IMR-90 (cell line): ENCODE results near the gene ZNF747. TPM values are rescaled to one million over a fixed set of nuclear protein-coding genes. Genes with fewer than 3 reads are reported as not detected.

Experiments
- ATAC-seq: fragments of 200-7000 bp; cut with Tn5 transposase; 2 replicates; pipeline ENCODE4 v1.9.1; 2020; ENCODE audit warnings: low read depth, mild to moderate bottlenecking, moderate library complexity
- BruUV-seq: library from RNA; stranded (reverse); fragments of 400-500 nt; replicated peaks from 2 replicates; lab custom pipeline; 2021; lab: Mats Ljungman, UMichigan
- CTCF ChIA-PET: fragments of 300-600 bp; formaldehyde crosslinking; extraction: SDS; loops from one replicate; lab custom pipeline; 2021; ENCODE audit warnings: antibody characterized with exemption; lab: Yijun Ruan, JAX
- POLR2A ChIA-PET: fragments of 300-600 bp; sonication (Branson Sonifier 250); formaldehyde crosslinking; loops from one replicate; lab custom pipeline; 2022; ENCODE audit warnings: antibody characterized with exemption; ENCODE audit not compliant: unreplicated experiment; lab: Charles Lee
- DNase-seq: peaks from one replicate; pipeline ENCODE4 v3.0.0; 2013
- H2AFZ ChIP-seq: replicated peaks from 2 replicates; pipeline ENCODE3; 2013; ENCODE audit warnings: low read length, mild to moderate bottlenecking; ENCODE audit not compliant: poor library complexity
- H2AK5ac ChIP-seq: 2 replicates; pipeline ENCODE4 v1.6.1; 2013; ENCODE audit warnings: low read depth, low read length, inconsistent platforms
- H2AK9ac ChIP-seq: replicated peaks from 2 replicates; pipeline ENCODE3; 2013; ENCODE audit warnings: mild to moderate bottlenecking, low read depth, low read length, moderate library complexity; ENCODE audit not compliant: poor library complexity
- H2BK120ac ChIP-seq: 2 replicates; pipeline ENCODE4 v1.6.1; 2013; ENCODE audit warnings: low read depth, low read length, inconsistent platforms
- H2BK15ac ChIP-seq: 3 replicates; pipeline ENCODE4 v1.6.1; 2013; ENCODE audit warnings: low read depth, low read length, inconsistent platforms
- H2BK20ac ChIP-seq: 2 replicates; pipeline ENCODE4 v1.6.1; 2013; ENCODE audit warnings: low read depth, mild to moderate bottlenecking, inconsistent platforms, low read length, moderate library complexity
- H2BK5ac ChIP-seq: 2 replicates; pipeline ENCODE4 v1.6.1; 2013; ENCODE audit warnings: mild to moderate bottlenecking, low read depth, low read length, inconsistent platforms; ENCODE audit not compliant: poor library complexity, severe bottlenecking
- H3K14ac ChIP-seq: replicated peaks from 2 replicates; pipeline ENCODE4 v1.6.1; 2013; ENCODE audit warnings: low read depth, low read length, inconsistent platforms
- H3K18ac ChIP-seq: 2 replicates; pipeline ENCODE4 v1.6.1; 2013; ENCODE audit warnings: low read depth, low read length, control low read depth
- H3K23ac ChIP-seq: 2 replicates; pipeline ENCODE4 v1.6.1; 2013; ENCODE audit warnings: low read depth, low read length, inconsistent platforms
- H3K27ac ChIP-seq: 2 replicates; pipeline ENCODE4 v1.5.1; 2013; ENCODE audit warnings: mild to moderate bottlenecking, control low read depth, low read length; ENCODE audit not compliant: insufficient read depth
- H3K27me3 ChIP-seq: 2 replicates; pipeline ENCODE4 v1.6.1; 2013; ENCODE audit warnings: low read length; ENCODE audit not compliant: control insufficient read depth, insufficient read depth
- H3K36me3 ChIP-seq: 2 replicates; pipeline ENCODE4 v1.6.1; 2013; ENCODE audit warnings: low read length, mixed read lengths; ENCODE audit not compliant: control insufficient read depth, insufficient read depth
- H3K4ac ChIP-seq: 2 replicates; pipeline ENCODE4 v1.6.1; 2013; ENCODE audit warnings: low read depth, low read length, inconsistent platforms
- H3K4me1 ChIP-seq: 2 replicates; pipeline ENCODE4 v1.6.1; 2013; ENCODE audit warnings: low read length, mixed read lengths; ENCODE audit not compliant: control insufficient read depth, insufficient read depth
- H3K4me2 ChIP-seq: 2 replicates; pipeline ENCODE4 v1.6.1; 2013; ENCODE audit warnings: low read depth, mild to moderate bottlenecking, control low read depth, low read length, moderate library complexity
- H3K4me3 ChIP-seq: 2 replicates; pipeline ENCODE4 v1.5.1; 2013; ENCODE audit warnings: low read depth, mild to moderate bottlenecking, control low read depth, low read length, moderate library complexity; ENCODE audit not compliant: insufficient read depth
- H3K56ac ChIP-seq: 2 replicates; pipeline ENCODE4 v1.6.1; 2013; ENCODE audit warnings: low read length, inconsistent platforms; ENCODE audit not compliant: insufficient read depth; ENCODE audit errors: extremely low read depth
- H3K79me1 ChIP-seq, 2 experiments: 2 replicates each; pipeline ENCODE4 v1.6.1; 2013; ENCODE audit warnings: low read length in 2 of 2, inconsistent platforms in 1 of 2, low read depth in 1 of 2
- H3K9ac ChIP-seq: 2 replicates; pipeline ENCODE4 v1.6.1; 2013; ENCODE audit warnings: low read depth, low read length, control low read depth
- H3K9me1 ChIP-seq: 2 replicates; pipeline ENCODE4 v1.6.1; 2013; ENCODE audit warnings: low read length, inconsistent platforms; ENCODE audit not compliant: insufficient read depth
- H3K9me3 ChIP-seq: 2 replicates; pipeline ENCODE4 v1.6.1; 2013; ENCODE audit warnings: low read length; ENCODE audit not compliant: control insufficient read depth, insufficient read depth
- H4K20me1 ChIP-seq: 2 replicates; pipeline ENCODE4 v1.6.1; 2013; ENCODE audit warnings: low read length, inconsistent platforms; ENCODE audit not compliant: insufficient read depth
- H4K5ac ChIP-seq: 2 replicates; pipeline ENCODE4 v1.6.1; 2013; ENCODE audit warnings: mild to moderate bottlenecking, low read depth, low read length, control low read depth
- H4K8ac ChIP-seq, 2 experiments: 2 replicates each; pipeline ENCODE4 v1.6.1; 2013; ENCODE audit warnings: low read depth in 2 of 2, low read length in 2 of 2, control low read depth in 1 of 2, inconsistent platforms in 1 of 2
- H4K91ac ChIP-seq: 2 replicates; pipeline ENCODE4 v1.6.1; 2013; ENCODE audit warnings: low read depth, low read length, inconsistent platforms; ENCODE audit not compliant: insufficient read depth
- CEBPB ChIP-seq: IDR thresholded peaks from 2 replicates; pipeline ENCODE4 v1.6.1; 2012; ENCODE audit warnings: low read depth, low read length, improper control_type of control experiment
- CTCF ChIP-seq: conservative IDR thresholded peaks from 2 replicates; pipeline ENCODE4 v1.5.1; 2012; ENCODE audit warnings: mild to moderate bottlenecking, low read depth, low read length, improper control_type of control experiment
- MXI1 ChIP-seq: IDR thresholded peaks from 2 replicates; pipeline ENCODE4 v1.6.1; 2012; ENCODE audit warnings: low read depth, mild to moderate bottlenecking, low read length, moderate library complexity, borderline replicate concordance
- NFE2L2 ChIP-seq: fragments of 150-350 bp; IDR thresholded peaks from 2 replicates; pipeline ENCODE4 v1.6.1; 2016; ENCODE audit warnings: low read depth, mild to moderate bottlenecking, low read length
- RCOR1 ChIP-seq: IDR thresholded peaks from 2 replicates; pipeline ENCODE4 v1.6.1; 2012; ENCODE audit warnings: mild to moderate bottlenecking, low read length, improper control_type of control experiment; ENCODE audit not compliant: insufficient replicate concordance
- RFX5 ChIP-seq: IDR thresholded peaks from 2 replicates; pipeline ENCODE4 v1.8.0; 2012; ENCODE audit warnings: low read depth, mild to moderate bottlenecking, low read length, moderate library complexity
- WGBS, 2 experiments: methylation state at CpG; one replicate each; pipeline versions ENCODE4 v1.1.5 to v1.1.7; 2013; ENCODE audit warnings: missing lambda C conversion rate in 2 of 2; ENCODE audit not compliant: insufficient read length in 1 of 2; ENCODE audit errors: extremely low coverage in 2 of 2; 5-methylcytosine and 5-hydroxymethylcytosine counted together
- dilution Hi-C: fragments of 300-500 bp; cut with HindIII; formaldehyde crosslinking; loops from one replicate; pipeline ENCODE4 v1.14.3; 2018; ENCODE audit warnings: low sequenced_read_pairs; ENCODE audit not compliant: unreplicated experiment
- in situ Hi-C: fragments of 300-500 bp; cut with MboI; formaldehyde crosslinking; loops from 3 replicates; pipeline ENCODE4 v1.14.3; 2019; ENCODE audit warnings: low sequenced_read_pairs, inconsistent platforms, mixed read lengths
- intact Hi-C: fragments of 100-400 bp; cut with micrococcal nuclease; formaldehyde crosslinking; loops from 2 replicates; pipeline ENCODE4 v1.10.0; 2022
- polyA plus RNA-seq, 3 experiments: library from polyadenylated mRNA; depleted of rRNA; stranded (reverse); fragments of >200 nt; gene quantifications; 2 replicates each; pipeline ENCODE4 v1.2.3, GENCODE V29; 2012; ENCODE audit warnings: low replicate concordance in 1 of 3
- total RNA-seq: library from RNA; depleted of rRNA; stranded (reverse); fragments of >200 nt; gene quantifications from 2 replicates; pipeline ENCODE4 v1.2.3, GENCODE V29; 2012

The ZNF747 gene
- total and polyA plus RNA-seq, 2 of the 4 experiments (the other 2 are of a cell fraction), result 2.0 to 2.9 TPM

DNA sequence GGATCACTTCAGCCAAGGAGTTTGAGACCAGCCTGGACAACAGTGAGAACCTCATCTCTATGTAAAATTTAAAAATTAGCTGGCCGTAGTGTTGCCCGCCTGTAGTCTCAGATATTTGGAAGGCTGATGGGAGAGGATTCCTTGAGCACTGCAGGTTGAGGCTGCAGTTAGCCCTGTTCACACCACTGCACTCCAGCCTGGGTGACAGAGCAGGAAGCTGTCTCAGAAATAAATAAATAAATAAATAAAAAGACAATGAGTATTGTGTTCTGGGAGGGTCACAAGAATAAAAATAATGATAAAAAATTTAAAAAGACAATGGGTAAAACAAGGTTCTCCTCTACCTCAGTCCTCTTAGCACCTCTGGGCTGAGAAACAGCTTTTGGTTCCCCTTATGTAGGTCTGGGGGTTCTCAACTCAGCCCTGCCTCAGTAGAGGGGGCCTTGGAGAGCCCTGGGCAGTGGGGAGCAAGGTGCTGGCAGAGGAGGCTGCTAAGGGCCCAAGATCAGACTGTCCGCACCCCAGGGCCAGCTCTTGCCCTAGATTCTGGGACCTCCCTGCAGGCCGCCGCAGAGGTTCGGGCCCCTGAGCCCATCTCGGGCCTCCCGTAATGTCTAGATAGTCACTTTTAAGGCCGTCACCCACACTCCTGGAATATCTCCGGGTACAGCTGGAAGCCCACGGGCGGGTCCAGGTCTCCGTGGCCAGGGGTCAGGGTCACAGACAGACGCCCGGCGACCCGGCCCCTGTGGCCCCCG is 20.1 kb upstream of the ZNF747 start:
- Histone ChIP-seq H3K4me1 (no peaks in the 10 kb centered on the region), H2BK120ac (no peak overlapping the region), H3K14ac (no peak overlapping the region), H4K5ac (no peak overlapping the region), H4K91ac (no peak overlapping the region), H2AK5ac (no peak overlapping the region), H3K27ac (no peak overlapping the region), H3K4me2 (no peak overlapping the region), H3K27me3 (no peaks in the 10 kb centered on the region), H2BK20ac (no peak overlapping the region), H2BK5ac (no peak overlapping the region), H3K9me3 (no peaks in the 10 kb centered on the region), H4K20me1 (no peaks in the 10 kb centered on the region; the same call in 1 of the 2 replicates), H4K8ac (no peak overlapping the region), H3K36me3 (peaks cover 23% of the 10 kb centered on the region), H3K9me1 (peaks cover 4% of the 10 kb centered on the region; the same call in 1 of the 2 replicates), H3K79me1 (peaks cover 16 to 43% of the 10 kb centered on the region in 2 experiments; a peak in 2 of 4 replicates), H3K18ac (no peak overlapping the region), H3K9ac (no peak overlapping the region), H3K4me3 (no peak overlapping the region), H2AFZ (no peak overlapping the region), H3K4ac (no peak overlapping the region), H3K23ac (no peak overlapping the region), H3K56ac (no peak overlapping the region), H2BK15ac (no peak overlapping the region), H2AK9ac (no peak overlapping the region)
- ATAC-seq (no peak), DNase-seq (no peak)
- POLR2A ChIA-PET, result no interaction called here
- TF ChIP-seq CEBPB (no peak), CTCF (no peak), RCOR1 (no peak), MXI1 (no peak), RFX5 (no peak), NFE2L2 (no peak)
- intact Hi-C loops, result no loop called here
- in situ Hi-C loops, result no loop called here
- 95% methylated on average over 12 of the region's 18 CpGs; no CpG with 5 or more reads in 1 of the 2 experiments for WGBS, 2 experiments
- CTCF ChIA-PET, result no interaction called here
- dilution Hi-C loops, result no loop called here
- no TSS peak for BruUV-seq
